GM21423 (cell line): ENCODE measurements around the gene ZBTB46.
"Not testable (repeated sequence)": the region's sequence is repeated elsewhere in the genome, so short reads cannot be mapped to it uniquely, and the experiment has no call there.

Experiments used
- ATAC-seq: cut with Tn5 transposase; IDR thresholded peaks from one replicate; pipeline ENCODE4 v1.9.1; 2021; ENCODE audit warnings: mild to moderate bottlenecking, moderate library complexity; ENCODE audit not compliant: unreplicated experiment

The ZBTB46 gene

DNA sequence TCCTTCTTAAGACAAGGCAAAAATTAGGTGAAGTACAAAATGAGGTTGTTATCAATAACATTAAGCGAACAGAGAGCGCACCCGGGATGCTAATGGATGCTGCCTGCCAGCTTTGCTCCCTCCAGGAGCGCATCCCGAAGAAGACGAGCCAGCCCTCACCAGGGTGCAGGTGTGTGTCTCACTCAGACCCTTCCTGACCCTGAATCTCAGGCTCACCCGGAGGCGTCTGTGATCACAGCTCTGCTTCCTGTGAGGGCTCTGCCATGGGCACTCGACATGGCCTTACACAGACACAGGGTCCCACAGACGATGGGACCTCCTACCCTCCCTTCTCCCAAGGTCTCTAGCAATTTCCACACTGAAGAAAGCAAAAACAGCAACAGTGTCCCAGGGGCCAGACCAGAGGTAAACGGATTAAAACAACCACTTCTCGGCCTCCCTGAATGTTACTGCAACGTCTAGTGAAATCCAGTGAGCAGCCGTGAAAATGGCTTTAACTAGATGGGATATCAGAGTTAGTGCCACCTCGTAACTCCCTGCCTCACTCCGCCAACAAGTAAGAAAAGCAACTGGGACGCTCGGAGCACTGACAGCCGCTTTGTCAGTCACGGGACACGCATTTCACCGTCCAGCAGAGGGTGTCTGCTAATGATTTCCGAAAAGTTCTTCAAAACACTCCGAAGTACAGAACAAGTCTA is 11.7 kb downstream of the ZBTB46 start:
- no peak for ATAC-seq

DNA sequence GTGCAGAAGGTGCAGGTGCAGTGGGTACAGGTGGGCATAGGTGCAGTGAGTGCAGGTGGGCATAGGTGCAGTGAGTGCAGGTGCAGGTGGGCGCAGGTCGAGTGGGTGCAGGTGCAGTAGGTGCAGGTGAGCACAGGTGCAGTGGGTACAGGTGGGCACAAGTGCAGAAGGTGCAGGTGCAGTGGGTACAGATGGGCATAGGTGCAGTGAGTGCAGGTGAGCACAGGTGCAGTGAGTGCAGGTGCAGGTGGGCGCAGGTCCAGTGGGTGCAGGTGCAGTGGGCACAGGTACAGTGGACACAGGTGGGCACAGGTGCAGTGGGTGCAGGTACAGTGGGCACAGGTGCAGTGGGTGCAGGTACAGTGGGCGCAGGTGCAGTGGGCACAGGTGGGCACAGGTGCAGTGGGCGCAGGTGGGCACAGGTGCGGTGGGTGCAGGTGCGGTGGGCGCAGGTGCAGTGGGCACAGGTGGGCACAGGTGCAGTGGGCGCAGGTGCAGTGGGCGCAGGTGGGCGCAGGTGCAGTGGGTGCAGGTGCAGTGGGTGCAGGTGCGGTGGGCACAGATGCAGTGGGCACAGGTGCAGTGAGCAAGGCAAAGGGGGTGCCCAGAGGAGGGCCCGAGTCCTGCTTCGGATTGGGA is 15.3 kb downstream of the ZBTB46 start:
- no peak for ATAC-seq

DNA sequence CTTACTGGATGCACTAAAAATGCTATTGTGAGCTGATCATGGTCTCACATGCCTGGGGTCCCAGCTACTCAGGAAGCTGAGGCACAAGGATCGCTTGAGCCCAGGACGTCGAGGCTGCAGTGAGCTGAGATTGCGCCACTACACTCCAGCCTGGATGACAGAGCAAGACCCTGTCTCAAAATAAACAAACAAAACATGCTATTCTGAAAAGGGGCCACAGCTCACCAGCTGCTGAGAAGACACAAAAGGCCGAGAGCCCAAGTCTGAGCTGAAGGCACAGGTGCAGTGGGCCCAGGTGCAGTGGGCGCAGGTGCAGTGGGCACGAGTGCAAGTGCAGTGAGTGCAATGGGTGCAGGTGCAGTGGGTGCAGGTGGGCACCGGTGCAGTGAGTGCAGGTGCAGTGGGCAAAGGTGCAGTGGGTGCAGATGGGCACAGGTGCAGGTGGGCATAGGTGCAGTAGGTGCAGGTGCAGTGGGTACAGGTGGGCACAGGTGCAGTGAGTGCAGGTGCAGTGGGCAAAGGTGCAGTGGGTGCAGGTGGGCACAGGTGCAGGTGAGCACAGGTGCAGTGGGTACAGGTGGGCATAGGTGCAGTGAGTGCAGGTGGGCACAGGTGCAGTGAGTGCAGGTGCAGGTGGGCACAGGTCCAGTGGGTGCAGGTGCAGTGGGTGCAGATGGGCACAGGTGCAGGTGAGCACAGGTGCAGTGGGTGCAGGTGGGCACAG is 16.0 kb downstream of the ZBTB46 start:
- no peak for ATAC-seq

DNA sequence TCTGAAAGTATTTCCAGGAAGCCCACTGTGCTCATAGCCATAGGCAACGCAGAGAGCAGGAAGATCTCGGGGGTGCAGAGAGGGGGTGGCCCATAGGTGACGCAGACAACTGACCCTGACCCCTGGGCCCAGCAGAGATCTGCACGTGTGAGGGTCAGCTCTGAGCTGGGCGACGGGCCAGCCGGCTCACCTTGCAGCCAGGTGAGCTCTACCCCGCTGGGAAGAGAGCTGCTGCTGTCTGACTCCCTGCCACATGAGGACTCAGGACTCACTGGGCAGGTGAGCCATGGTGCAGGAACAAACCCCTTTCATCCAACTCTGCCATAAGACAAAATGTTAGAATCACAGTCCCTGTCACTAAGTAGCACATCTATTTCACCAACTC is 19.6 kb downstream of the ZBTB46 start:
- ATAC-seq = no peak

DNA sequence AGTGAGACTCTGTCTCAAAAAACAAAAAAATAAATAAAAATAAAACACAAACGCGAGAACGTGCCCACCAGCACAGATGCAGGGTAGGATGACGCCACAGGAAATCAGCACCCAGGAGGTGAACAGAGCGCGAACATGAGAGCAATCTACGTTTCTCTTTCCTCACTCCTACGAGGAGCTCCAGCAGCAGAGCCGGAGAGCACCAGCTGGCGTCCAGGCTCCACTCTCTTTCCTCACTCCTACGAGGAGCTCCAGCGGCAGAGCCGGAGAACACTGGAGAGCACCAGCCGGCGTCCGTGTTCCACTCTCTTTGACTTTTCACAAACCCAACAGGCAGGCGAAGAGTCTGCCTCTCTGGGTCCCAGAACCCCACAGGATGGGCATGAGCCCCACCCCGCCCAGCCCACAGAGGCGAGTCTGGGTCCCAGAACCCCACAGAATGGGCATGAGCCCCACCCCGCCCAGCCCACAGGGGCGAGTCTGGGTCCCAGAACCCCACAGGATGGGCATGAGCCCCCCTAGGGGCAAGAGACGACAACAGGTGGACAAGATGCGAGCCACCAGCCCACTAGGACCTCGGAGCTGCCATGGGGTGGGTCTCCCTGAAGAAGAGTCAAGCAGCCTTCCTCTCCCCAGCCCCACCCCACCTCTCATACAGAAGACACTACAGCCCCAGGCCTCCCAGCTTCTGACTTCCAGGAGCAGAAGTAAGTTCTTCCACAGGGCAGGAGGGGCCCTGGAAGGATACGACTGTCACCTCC is 20.2 kb downstream of the ZBTB46 start:
- ATAC-seq = no peak

DNA sequence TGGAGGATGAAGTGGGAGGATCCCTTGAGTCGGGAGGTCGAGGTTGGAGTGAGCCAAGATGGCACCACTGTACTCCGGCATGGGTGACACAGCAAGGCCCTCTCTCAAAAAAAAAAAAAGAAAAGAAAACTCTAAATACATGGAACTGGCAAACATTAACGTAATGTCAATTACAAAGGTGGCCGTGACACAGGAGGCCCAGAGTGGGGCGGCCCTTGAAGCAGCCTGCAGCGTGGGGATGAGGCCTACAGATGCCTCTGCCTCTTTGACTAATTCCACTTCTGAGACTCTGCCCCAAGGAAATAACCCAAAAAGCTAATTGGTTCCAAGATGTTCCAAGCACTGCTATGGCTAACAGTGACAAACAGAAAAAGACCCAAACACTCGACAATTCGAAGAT is 21.2 kb downstream of the ZBTB46 start:
- ATAC-seq = no peak

DNA sequence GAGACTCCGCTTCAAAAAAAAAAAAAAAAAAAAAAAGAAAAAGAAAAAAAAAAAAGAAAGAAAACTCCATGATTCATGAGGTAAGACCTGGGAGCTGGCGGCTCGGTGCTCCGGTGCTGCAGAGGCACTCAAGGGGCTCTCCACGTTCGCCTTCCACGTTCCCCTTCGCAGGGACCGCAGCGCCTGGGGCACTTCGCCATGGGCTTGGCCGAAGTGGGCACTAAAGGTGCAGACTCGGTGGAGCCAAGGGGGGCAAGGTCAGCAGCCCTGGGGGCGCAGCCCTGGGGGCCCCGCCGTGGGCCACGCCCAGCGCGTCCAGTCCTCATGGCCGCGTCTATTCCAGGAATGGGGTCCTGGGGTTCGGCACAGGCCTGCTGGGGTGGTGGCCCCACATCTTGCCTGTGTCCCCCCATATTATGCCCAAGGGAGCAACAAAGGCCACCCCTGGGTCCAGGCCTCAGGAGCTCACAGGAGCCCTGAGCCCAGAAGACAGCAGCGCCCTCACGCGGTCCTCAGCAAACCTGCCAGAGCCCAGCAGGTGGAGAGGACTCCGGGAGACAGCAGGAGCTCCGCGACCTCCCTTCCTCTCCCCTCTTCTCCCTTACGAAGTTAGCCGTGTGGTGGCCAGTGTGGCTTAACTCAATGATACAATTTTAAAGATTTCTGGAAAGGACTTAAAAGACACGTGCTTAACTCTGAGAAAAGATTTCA is 21.9 kb downstream of the ZBTB46 start:
- no peak for ATAC-seq

DNA sequence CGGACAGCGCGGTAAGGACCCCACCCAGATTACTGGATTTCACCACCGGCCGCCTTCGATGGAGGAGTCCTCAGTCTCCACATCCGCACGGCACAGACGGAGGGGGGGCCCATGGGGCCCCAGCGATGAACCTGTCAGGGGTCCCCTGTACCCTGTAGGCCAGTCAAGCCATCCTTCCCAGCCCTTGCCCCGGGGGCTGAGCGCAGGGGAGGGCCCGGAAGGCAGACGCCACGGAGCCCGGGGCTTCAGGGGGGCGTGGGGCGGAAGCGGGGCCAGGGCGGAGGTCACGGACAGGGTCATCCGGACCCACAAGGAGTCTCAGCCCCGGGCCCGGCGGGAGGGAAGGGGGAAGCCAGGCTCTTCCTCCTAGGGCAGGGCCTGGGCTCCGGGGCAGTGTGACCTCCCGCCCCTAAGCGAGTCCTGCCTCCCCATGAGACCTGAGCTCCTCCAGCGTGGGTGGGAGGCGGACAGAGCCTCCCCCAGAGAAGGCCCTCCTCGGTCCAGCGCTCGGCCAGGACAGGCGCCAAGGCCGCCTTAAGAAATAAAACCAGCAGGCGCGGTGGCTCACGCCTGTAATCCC is 22.8 kb downstream of the ZBTB46 start:
- ATAC-seq = no peak

DNA sequence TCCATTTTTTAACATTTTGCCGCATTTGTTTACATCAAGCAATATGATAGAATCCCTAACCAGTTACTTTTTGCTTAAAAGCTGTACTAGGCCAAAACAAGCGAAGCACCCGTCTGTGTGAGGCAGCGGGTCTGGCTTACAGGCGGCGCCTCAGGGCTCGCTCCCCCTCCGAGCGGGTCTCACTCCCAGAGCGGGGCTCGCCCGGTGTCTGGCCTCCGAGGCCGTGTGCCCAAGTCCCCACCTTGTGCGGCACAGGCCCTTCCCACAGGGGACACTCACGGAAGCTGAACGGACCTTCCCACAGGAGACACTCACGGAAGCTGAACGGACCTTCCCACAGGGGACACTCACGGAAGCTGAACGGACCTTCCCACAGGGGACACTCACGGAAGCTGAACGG is 23.4 kb downstream of the ZBTB46 start:
- no peak for ATAC-seq

DNA sequence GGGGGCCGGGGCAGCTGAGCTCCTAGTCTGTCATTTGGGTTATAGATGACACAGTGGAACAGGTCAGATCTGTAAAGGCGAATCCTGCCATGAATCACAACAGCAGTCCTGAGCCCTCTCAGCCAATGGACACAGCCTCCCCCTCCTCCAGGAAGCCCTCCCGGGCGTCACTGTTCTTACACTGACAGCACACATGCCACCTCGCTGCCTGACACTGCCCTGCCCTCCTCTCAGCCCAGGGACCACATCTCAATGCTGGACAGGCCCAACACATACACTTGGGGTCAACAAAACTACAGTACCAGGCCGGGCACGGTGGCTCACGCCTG is 26.8 kb downstream of the ZBTB46 start:
- ATAC-seq = no peak

DNA sequence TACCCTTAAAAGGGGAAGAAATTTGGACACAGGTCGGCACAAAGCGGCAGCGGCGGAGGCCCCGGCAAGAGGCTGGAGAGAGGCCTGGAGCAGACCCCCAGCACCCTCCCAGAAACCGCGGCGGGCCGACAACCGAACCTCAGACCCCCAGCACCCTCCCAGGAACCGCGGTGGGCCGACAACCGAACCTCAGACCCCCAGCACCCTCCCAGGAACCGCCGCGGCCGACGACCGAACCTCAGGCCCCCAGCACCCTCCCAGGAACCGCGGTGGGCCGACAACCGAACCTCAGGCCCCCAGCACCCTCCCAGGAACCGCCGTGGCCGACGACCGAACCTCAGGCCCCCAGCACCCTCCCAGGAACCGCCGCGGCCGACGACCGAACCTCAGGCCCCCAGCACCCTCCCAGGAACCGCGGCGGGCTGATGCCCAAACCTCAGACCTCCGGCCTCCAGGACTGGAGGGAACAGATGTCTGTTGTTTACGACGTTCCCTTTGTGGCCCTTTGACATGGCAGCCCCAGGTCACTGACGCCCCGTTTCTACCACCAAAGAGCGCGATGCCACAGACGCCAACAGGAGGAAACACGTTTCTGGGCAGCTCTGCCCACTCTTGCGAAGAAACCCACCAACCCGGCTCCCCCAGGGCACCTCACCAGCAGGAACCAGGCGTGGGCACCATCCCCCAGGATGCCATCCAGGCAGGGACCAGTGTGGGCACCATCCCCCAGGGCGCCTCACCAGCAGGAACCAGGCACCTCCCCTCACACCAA is 28.4 kb downstream of the ZBTB46 start:
- ATAC-seq = no peak

DNA sequence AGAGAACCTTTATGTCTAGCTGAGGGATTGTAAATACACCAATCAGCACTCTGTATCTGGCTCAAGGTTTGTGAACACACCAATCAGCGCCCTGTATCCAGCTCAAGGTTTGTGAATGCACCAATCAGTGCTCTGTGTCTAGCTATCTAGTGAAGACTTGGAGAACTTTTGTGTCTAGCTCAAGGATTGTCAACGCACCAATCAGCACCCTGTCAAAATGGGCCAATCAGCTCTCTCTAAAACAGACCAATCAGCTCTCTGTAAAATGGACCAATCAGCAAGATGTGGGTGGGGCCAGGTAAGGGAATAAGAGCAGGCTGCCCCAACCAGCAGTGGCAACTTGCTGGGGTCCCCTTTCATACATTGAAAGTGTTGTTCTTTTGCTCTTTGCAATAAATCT is 29.9 kb downstream of the ZBTB46 start:
- not testable (repeated sequence) for ATAC-seq

DNA sequence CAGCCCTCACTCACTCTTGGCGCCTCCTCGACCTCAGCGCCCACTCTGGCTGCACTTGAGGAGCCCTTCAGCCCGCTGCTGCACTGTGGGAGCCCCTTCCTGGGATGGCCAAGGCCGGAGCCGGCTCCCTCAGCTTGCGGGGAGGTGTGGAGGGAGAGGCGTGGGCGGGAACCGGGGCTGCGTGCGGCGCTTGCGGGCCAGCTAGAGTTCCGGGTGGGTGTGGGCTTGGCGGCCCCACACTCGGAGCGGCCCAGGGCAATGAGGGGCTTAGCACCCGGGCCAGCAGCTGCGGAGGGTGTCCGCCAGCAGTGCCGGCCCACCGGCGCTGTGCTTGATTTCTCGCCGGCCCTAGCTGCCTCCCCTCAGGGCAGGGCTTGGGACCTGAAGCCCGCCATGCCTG is 30.7 kb downstream of the ZBTB46 start:
- not testable (repeated sequence) for ATAC-seq

DNA sequence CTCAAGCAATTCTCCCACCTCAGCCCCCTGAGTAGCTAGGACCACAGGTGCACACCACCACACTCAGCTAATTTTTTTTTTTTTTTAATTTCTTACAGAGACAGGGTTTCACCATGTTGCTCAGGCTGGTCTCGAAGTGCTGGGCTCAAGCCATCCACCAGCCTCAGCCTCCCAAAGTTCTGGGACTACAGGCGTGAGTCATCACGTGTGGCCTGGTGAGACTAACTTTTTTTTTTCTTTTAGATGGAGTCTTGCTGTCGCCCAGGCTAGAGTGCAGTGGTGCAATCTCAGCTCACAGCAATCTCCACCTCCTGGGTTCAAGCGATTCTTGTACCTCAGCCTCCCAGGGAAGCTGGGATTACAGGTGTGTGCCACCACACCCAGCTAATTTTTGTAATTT is 31.9 kb downstream of the ZBTB46 start:
- ATAC-seq = not testable (repeated sequence)

DNA sequence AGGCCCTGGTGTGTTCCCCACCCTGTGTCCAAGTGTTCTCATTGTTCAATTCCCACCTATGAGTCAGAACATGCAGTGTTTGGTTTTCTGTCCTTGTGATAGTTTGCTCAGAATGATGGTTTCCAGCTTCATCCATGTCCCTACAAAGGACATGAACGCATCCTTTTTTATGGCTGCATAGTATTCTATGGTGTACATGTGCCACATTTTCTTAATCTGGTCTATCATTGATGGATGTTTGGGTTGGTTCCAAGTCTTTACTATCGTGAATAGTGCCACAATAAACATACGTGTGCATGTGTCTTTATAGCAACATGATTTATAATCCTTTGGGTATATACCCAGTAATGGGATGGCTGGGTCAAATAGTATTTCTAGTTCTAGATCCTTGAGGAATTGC is 33.9 kb downstream of the ZBTB46 start:
- ATAC-seq = not testable (repeated sequence)

DNA sequence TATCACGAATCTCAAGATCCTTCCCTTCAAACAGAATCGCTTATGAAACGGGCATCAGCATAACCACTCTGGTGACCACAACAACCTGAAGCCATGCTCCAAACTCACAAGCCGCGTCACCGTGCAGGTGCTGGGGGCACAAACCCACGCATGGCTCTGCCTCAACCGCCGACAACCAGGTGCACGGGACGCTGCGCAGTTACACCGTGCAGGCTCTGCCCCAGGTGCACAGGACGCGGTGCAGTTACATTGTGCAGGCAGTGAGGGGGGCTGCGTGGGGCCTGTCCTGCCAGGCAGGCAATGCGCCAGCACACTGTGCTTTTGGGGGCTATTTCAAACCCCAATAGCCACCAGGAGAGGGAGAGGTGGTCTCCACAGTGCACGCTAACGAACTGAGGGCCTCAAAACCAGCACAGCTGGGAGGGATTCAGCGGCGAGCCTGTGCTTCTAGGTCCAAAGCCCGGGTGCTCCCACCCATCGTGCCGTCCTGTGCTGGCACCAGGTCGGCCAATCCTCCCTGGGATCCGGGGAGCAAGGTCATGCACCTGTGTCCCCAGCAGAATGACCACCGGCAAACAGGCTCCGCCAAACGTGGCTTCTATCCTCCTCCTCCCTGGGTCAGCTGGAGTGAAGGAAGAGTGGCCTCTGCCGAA is 35.8 kb downstream of the ZBTB46 start:
- no peak for ATAC-seq

DNA sequence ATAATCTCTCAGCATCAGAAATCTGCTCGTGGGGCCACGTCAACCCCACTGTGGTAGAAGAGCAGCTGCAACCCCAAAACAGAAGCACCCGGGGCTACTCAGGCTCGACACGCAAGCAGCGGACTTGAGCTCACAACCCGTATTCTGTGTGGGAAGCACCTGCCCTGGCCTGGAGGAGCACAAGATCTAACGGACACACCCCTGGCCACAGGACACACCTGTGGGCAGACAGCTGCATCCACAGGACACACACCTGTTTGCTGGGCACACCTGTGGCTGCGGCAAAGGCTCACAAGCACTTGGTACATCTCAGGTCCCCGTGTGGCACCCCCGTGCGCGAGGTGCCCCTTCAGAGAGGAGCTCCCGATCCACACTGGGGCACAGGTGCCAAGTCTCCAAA is 36.5 kb downstream of the ZBTB46 start:
- no peak for ATAC-seq

DNA sequence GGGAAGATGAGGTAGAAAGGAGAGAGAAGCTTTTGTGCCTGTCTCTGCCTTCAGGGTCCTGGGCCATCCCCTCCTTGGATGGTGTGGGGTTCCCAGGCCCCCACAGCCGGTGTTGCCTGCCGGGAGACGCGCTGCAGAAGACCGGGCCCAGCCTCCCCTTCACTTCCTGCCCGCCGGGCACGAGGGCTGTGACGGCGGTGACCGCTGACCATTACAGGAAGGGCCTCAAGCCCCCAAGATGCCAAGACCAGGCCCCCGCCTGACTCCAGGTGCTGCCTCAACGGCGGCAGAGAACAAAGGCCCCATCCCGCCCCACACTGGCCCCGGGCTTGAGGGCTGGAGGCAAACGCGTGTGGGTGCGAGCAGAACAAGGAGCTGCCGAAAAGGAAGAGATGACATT is 38.2 kb downstream of the ZBTB46 start:
- no peak for ATAC-seq

DNA sequence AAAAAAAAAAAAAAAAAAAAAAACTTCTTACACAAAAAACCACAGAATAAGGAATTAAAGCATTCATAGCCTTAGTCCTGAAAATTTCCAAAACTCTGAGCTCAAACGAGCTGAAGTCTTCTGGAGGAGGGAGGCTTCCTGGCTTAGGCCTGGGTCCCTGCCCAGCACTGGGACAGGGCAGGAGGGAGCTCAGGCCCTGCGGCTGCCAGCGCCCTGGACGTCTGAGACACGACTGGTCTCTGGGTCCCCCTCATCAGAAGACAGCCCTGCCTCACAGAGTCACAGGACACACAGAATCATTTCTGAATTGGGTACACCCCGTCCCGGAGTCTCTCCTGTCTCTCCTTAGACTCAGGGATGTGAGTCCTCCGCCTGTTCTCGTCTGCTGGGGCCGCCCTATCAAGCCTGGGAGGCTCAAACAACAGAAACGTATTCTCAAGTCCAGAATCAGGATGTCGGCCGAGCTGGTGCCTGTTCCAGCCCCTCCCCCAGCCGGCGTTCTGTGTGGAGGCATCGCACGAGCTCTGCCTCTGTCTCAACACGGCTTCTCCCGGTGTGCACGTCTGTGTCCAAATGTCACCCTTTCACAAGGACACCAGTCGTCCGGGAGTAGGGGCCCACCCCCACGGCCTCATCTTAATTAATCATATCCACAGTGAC is 39.4 kb downstream of the ZBTB46 start:
- no peak for ATAC-seq
